HG03095 (cell line): Measurements from ENCODE around the gene SLC31A1.

Experiments used
- ATAC-seq: cut with Tn5 transposase; IDR thresholded peaks from one replicate; pipeline ENCODE4 v1.9.1; 2021; ENCODE audit warnings: moderate library complexity; ENCODE audit not compliant: unreplicated experiment

The SLC31A1 gene

DNA sequence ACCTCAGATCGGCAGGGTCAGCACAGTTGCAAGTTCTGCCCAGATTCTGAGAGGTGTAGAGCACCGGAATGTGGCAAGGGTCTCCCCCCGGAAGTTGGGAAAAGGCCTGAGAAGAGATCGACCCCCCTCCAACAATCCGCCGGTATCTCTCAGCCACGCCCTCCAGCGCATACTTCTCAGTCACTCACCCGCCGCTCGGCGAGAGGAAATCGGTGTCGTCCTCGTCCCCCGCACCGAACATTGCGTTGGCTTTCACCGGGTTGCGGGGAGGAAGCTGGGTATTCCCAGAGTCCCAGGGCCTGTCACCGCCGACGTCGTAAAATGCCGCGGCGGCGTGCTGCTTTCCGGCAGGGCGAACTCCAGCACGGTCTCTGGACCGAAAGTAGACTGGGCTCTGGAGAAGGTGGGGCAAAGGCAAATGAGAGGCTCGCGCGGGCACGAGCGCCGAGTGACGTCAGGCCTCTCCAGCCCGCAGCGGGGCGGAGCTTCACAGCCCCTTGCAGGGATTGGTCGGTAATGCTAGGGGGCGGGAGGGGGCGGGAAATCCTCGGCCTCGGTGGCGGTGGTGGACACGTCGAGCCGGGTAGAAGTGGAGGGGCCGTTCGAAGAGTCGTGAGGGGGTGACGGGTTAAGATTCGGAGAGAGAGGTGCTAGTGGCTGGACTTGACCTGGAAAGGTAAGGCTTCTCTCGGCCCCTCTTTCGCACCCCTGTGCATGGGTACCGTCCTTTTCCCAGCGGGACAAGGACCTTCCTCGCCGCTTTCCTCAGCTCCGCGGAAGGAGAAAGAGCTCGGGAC lies at the start of gene SLC31A1, which contains the start of gene FKBP15:
Gene SLC31A1 (plus strand): TSS at position 542 of the 797 bp plus-strand sequence. CDS start 34,605 bp downstream, outside the sequence.
Gene FKBP15 (minus strand): TSS at position 275 of the 797 bp plus-strand sequence. CDS start 34 bp downstream, at position 241.
- ATAC-seq, result peak; percentile 82

- no peak for ATAC-seq
Observed at GRCh38 chr9:113173341-113173740, 48.0 kb upstream of the SLC31A1 start.

DNA sequence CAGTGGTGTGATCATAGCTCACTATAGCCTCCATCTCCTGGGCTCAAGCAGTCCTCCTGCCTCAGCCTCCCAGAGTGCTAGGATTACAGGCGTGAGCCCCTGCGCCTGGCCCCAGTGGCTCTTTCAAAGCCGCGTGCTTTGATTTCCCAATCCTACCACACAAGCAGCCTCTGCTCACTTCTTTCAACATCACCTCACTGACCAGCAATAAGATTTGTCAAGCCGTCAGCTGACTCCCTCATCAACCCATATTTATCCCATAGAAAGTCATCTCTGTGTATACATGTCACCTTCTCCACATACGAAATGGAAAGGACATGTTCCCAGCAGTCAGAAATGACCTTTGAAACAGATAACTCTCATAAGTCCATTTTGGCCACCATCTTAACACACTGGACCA lies 44.5 kb upstream of the SLC31A1 start:
- ATAC-seq, result no peak

DNA sequence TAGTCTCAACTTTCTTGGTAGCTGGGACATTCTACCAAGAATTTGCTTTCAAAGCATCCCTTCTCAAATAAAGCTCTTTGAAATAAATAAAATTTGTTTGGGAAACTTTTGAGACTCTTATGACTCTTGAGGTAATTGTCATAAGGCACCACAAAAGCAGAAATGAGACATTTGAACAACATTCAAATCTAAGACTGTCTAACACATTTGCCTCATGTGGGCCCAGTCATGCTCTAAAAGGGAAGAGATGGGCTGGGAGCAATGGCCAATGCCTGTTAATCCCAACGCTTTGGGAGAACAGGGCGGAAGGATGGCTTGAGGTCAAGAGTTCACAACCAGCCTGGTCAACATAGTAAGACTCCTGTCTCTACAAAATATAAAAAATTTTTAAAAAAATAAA lies 44.1 kb upstream of the SLC31A1 start:
- ATAC-seq, result no peak

- no peak for ATAC-seq
Observed at GRCh38 chr9:113178087-113178486, 43.3 kb upstream of the SLC31A1 start.

- ATAC-seq, result peak; percentile 62
Observed at GRCh38 chr9:113179839-113180238, 41.5 kb upstream of the SLC31A1 start.

- no peak for ATAC-seq
Observed at GRCh38 chr9:113181165-113181564, 40.2 kb upstream of the SLC31A1 start.

GRCh38 chr9:113183956-113184488 lies 37.3 kb upstream of the SLC31A1 start:
- ATAC-seq, result no peak

DNA sequence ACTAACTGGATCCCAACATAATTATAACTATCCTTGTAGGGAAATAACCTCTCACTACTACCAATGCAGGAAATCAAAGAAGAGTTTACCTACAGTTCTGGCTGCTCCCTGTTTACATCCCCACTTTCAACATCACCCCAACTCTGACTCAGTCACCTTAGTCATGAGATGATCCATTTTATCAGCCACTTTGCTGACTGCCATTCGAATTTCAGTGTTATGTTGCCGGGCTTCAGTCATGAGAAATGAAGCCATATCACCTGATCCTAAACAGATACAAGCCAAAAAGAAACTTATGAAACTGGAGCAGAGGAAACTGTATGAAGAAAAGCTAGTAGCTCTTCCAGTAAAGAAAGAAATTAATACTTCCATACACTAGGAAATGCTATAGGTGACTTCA lies 36.8 kb upstream of the SLC31A1 start:
- ATAC-seq, result no peak

- ATAC-seq, result no peak
Observed at GRCh38 chr9:113185271-113185670, 36.1 kb upstream of the SLC31A1 start.

DNA sequence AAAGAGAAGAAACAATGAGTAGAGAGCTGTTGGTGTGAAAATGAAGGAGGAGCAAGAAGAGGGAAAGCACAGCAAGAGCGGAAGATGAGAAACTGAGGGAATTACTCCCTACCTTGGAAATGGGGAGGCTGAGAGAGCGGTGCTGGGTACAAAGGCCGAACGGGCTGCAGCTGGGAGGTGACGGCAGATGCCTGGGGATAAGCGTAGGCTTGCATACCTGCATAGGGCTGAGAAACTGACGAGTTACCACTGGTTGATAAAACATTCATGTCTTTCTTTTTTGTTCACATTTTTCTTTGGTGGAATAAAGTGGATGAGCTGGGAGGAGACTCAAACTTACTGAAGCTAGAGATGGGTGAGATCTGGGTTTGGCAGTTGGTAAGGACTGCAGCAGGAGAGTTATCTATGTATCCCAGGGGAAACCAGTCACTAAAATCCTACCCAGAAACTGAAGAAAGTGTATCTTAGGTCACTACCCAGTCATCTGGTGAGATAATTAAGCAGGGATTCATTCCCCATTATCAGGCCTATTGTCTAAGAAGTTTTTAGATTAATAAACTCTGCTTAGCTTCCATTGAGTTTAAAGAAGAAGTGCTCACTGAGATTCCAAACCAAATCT lies 35.1 kb upstream of the SLC31A1 start:
- no peak for ATAC-seq

- ATAC-seq, result no peak
Observed at GRCh38 chr9:113187929-113188595, 33.3 kb upstream of the SLC31A1 start.

GRCh38 chr9:113192455-113192854 lies 28.9 kb upstream of the SLC31A1 start:
- ATAC-seq, result no peak

GRCh38 chr9:113199683-113200329 lies 21.5 kb upstream of the SLC31A1 start:
- no peak for ATAC-seq

GRCh38 chr9:113205432-113205831 lies 15.9 kb upstream of the SLC31A1 start:
- no peak for ATAC-seq

- ATAC-seq, result no peak
Observed at GRCh38 chr9:113205861-113206260, 15.5 kb upstream of the SLC31A1 start.

DNA sequence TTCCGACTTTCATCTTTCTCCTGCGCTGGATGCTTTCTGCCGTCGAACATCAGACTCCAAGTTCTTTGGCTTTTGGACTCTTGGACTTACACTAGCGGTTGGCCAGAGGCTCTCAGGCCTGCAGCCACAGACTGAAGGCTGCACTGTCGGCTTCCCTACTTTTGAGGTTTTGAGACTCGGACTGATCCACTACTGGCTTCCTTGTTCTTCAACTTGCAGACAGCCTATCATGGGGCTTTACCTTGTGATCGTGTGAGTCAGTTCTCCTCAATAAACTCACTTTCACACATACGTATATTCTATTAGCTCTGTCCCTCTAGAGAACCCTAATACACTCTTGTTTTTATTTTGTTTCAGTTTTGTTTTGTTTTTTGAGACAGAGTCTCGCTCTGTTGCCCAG lies 10.5 kb upstream of the SLC31A1 start:
- ATAC-seq, result no peak

- no peak for ATAC-seq
Observed at GRCh38 chr9:113215132-113215531, 6.2 kb upstream of the SLC31A1 start.

- no peak for ATAC-seq
Observed at GRCh38 chr9:113216406-113216805, 4.9 kb upstream of the SLC31A1 start.

- ATAC-seq, result peak; percentile 39
Observed at GRCh38 chr9:113219186-113219936, 2.0 kb upstream of the SLC31A1 start.
